GM19438 (cell line): ENCODE results near the gene ZNF787.

Experiments used
- ATAC-seq: cut with Tn5 transposase; IDR thresholded peaks from one replicate; pipeline ENCODE4 v1.9.1; 2021; ENCODE audit warnings: low read depth; ENCODE audit not compliant: unreplicated experiment

ZNF787 gene

GRCh38 chr19:56091751-56092546 is 29.1 kb downstream of the ZNF787 start:
- no peak for ATAC-seq

- no peak for ATAC-seq
Measured at GRCh38 chr19:56091066-56091490, 30.0 kb downstream of the ZNF787 start.

GRCh38 chr19:56089344-56089743 is 31.8 kb downstream of the ZNF787 start:
- no peak for ATAC-seq

- no peak for ATAC-seq
Measured at GRCh38 chr19:56088497-56089215, 32.4 kb downstream of the ZNF787 start.

- no peak for ATAC-seq
Measured at GRCh38 chr19:56087647-56088496, 33.2 kb downstream of the ZNF787 start.

- ATAC-seq: no peak
Measured at GRCh38 chr19:56086671-56087430, 34.2 kb downstream of the ZNF787 start.

GRCh38 chr19:56085571-56086275 is 35.4 kb downstream of the ZNF787 start:
- no peak for ATAC-seq

GRCh38 chr19:56084835-56085536 is 36.1 kb downstream of the ZNF787 start:
- no peak for ATAC-seq

- ATAC-seq: no peak
Measured at GRCh38 chr19:56083668-56084067, 37.4 kb downstream of the ZNF787 start.

GRCh38 chr19:56080669-56081401 is 40.3 kb downstream of the ZNF787 start:
- ATAC-seq: peak; percentile 81

- ATAC-seq: no peak
Measured at GRCh38 chr19:56079609-56080008, 41.5 kb downstream of the ZNF787 start.

GRCh38 chr19:56076498-56076897 is 44.6 kb downstream of the ZNF787 start:
- no peak for ATAC-seq

- ATAC-seq: no peak
Measured at GRCh38 chr19:56071151-56071550, 49.9 kb downstream of the ZNF787 start.

GRCh38 chr19:56069642-56070041 is 51.5 kb downstream of the ZNF787 start:
- ATAC-seq: no peak

- ATAC-seq: peak; percentile 68
Measured at GRCh38 chr19:56066152-56067023, 54.7 kb downstream of the ZNF787 start.

- ATAC-seq: no peak
Measured at GRCh38 chr19:56053596-56053995, 67.5 kb downstream of the ZNF787 start.
